ENCODE results near the gene SUDS3. TPM values are rescaled to one million over a fixed set of nuclear protein-coding genes. Genes with fewer than 3 reads are reported as not detected.

SUDS3 gene
- total and polyA plus RNA-seq, 2 donors (not counting 1 experiment from before 2014, with no cell fraction given): 20.3 to 31.4 TPM

- Histone ChIP-seq H2AFZ (ENCODE audit: low read length) (no peak overlapping the region), H3K4me2 (ENCODE audit: extremely low read depth, insufficient read depth, low read length) (no peak overlapping the region), H3K36me3 (ENCODE audit: control insufficient read depth, insufficient read depth, low read length) (no peaks in the 10 kb centered on the region), H3K9me3 (ENCODE audit: control insufficient read depth, insufficient read depth, low read depth, low read length) (no peaks in the 10 kb centered on the region), H3K4me3 (replicated peaks in 1 of 4; ENCODE audit: control extremely low read depth in 1 of 4, insufficient read depth in 1 of 4, low read depth in 3 of 4, low read length in 4 of 4) (no peak overlapping the region), H3K4me1 (ENCODE audit: control insufficient read depth, extremely low read depth, insufficient read depth, low read length) (peaks cover 22% of the 10 kb centered on the region), H3K27ac (ENCODE audit: insufficient read depth, low read length) (no peak overlapping the region), H3K79me2 (ENCODE audit: control insufficient read depth, insufficient read depth, low read length) (peaks cover 32% of the 10 kb centered on the region), H3K27me3 (ENCODE audit: control insufficient read depth, insufficient read depth, low read length) (no peaks in the 10 kb centered on the region), H4K20me1 (ENCODE audit: control insufficient read depth, extremely low read depth, insufficient read depth, low read length) (no peaks in the 10 kb centered on the region), H3K9ac (ENCODE audit: insufficient read depth, low read length) (no peak overlapping the region)
- TF ChIP-seq EZH2 (IDR thresholded peaks at IDR 0.05; ENCODE audit: low read length, missing control alignments) (no peak), CTCF (conservative IDR thresholded peaks at IDR 0.05 in 1 of 2, IDR thresholded peaks at IDR 0.05 in 1 of 2; ENCODE audit: low read depth in 1 of 2, low read length in 2 of 2) (no peak)
- DNase-seq (ENCODE audit: low read depth in 2 of 2): peak in 1 of 2 donors; percentile 39
Measured at GRCh38 chr12:118328486-118329330, 47.6 kb upstream of the SUDS3 start.

DNA sequence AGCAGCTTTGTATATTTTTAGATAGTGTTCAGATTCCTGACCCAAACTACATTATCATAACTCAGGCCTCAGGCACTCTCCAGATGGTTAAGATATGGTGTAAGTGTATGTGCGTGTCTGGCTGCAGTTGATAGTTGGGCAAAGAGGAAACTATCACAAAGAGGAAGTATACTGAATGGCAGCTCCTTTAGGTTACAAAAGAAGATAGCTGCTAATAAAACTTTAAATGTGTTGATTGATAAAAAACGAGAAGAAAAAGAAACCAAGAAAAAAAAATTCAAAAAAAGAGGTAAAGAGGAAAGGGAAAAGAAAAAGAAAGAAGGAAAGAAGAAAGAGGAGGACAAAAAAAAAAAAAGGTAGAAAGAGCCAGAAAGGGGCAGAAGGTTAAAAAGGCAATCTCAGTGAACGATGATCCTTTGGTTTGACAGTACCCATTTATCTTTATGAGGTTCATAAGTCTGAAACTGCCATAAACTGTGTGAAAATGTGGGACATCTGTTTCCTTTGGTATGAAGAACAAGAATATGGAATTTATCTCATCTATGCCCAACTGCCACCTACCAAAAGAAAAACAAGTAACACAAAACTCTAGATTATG, 45.8 kb upstream of the SUDS3 start:
- H3K9ac ChIP-seq (ENCODE audit: insufficient read depth, low read length): no peak overlapping the region
- H3K27ac ChIP-seq (ENCODE audit: insufficient read depth, low read length): peak overlapping the region; percentile 24
- peak overlapping the region; percentile 40 for H3K4me2 ChIP-seq (ENCODE audit: extremely low read depth, insufficient read depth, low read length)
- peak; percentile 76 to 86 for DNase-seq (ENCODE audit: low read depth in 2 of 2)
- H3K27me3 ChIP-seq (ENCODE audit: control insufficient read depth, insufficient read depth, low read length): no peaks in the 10 kb centered on the region
- H3K36me3 ChIP-seq (ENCODE audit: control insufficient read depth, insufficient read depth, low read length): no peaks in the 10 kb centered on the region
- no peaks in the 10 kb centered on the region for H3K9me3 ChIP-seq (ENCODE audit: control insufficient read depth, insufficient read depth, low read depth, low read length)
- TF ChIP-seq EZH2 (IDR thresholded peaks at IDR 0.05; ENCODE audit: low read length, missing control alignments) (no peak), CTCF (conservative IDR thresholded peaks at IDR 0.05 in 1 of 2, IDR thresholded peaks at IDR 0.05 in 1 of 2; ENCODE audit: low read depth in 1 of 2, low read length in 2 of 2) (no peak)
- peaks cover 22% of the 10 kb centered on the region for H3K4me1 ChIP-seq (ENCODE audit: control insufficient read depth, extremely low read depth, insufficient read depth, low read length)
- no peak overlapping the region for H3K4me3 ChIP-seq (replicated peaks in 1 of 4; ENCODE audit: control extremely low read depth in 1 of 4, insufficient read depth in 1 of 4, low read depth in 3 of 4, low read length in 4 of 4)
- peaks cover 40% of the 10 kb centered on the region for H3K79me2 ChIP-seq (ENCODE audit: control insufficient read depth, insufficient read depth, low read length)
- H2AFZ ChIP-seq (ENCODE audit: low read length): no peak overlapping the region
- no peaks in the 10 kb centered on the region for H4K20me1 ChIP-seq (ENCODE audit: control insufficient read depth, extremely low read depth, insufficient read depth, low read length)

DNA sequence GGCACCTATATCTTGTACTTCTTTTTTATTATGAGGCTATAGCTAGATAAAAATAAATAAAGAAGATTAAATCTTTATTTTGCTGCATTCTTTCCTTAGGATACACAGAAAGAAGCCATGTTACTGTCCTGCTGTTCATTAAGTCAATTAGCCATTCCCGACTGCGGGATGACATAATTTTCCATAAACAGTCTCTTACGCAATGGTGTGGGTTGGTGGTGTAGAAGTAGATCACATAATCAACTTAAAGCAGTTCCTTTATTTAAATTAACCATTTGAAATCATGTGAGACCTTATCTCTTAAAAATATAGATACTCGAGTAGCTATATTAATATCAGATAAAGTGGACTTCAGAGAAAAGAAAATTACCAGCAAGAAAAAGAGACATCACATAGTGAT, 43.8 kb upstream of the SUDS3 start:
- Histone ChIP-seq H3K4me3 (replicated peaks in 1 of 4; ENCODE audit: control extremely low read depth in 1 of 4, insufficient read depth in 1 of 4, low read depth in 3 of 4, low read length in 4 of 4) (no peak overlapping the region), H3K9me3 (ENCODE audit: control insufficient read depth, insufficient read depth, low read depth, low read length) (no peaks in the 10 kb centered on the region), H3K79me2 (ENCODE audit: control insufficient read depth, insufficient read depth, low read length) (peaks cover 47% of the 10 kb centered on the region), H3K27ac (ENCODE audit: insufficient read depth, low read length) (no peak overlapping the region), H3K4me1 (ENCODE audit: control insufficient read depth, extremely low read depth, insufficient read depth, low read length) (peaks cover 28% of the 10 kb centered on the region), H3K9ac (ENCODE audit: insufficient read depth, low read length) (no peak overlapping the region), H4K20me1 (ENCODE audit: control insufficient read depth, extremely low read depth, insufficient read depth, low read length) (no peaks in the 10 kb centered on the region), H3K4me2 (ENCODE audit: extremely low read depth, insufficient read depth, low read length) (no peak overlapping the region), H2AFZ (ENCODE audit: low read length) (no peak overlapping the region), H3K36me3 (ENCODE audit: control insufficient read depth, insufficient read depth, low read length) (no peaks in the 10 kb centered on the region), H3K27me3 (ENCODE audit: control insufficient read depth, insufficient read depth, low read length) (no peaks in the 10 kb centered on the region)
- peak in 1 of 2 donors; percentile 63 for DNase-seq (ENCODE audit: low read depth in 2 of 2)
- TF ChIP-seq CTCF (conservative IDR thresholded peaks at IDR 0.05 in 1 of 2, IDR thresholded peaks at IDR 0.05 in 1 of 2; ENCODE audit: low read depth in 1 of 2, low read length in 2 of 2) (no peak), EZH2 (IDR thresholded peaks at IDR 0.05; ENCODE audit: low read length, missing control alignments) (no peak)

Data from fibroblast of lung (primary cell).